NCI-H1436 (cell line): ENCODE data around the gene CLTA.
A peak's percentile ranks its signal among the peaks of the same experiment; 100 is the strongest.

Source experiments
- DNase-seq: peaks from one replicate; lab custom pipeline; 2025; lab: John Stamatoyannopoulos, UW

The CLTA gene, protein sequence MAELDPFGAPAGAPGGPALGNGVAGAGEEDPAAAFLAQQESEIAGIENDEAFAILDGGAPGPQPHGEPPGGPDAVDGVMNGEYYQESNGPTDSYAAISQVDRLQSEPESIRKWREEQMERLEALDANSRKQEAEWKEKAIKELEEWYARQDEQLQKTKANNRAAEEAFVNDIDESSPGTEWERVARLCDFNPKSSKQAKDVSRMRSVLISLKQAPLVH

DNA sequence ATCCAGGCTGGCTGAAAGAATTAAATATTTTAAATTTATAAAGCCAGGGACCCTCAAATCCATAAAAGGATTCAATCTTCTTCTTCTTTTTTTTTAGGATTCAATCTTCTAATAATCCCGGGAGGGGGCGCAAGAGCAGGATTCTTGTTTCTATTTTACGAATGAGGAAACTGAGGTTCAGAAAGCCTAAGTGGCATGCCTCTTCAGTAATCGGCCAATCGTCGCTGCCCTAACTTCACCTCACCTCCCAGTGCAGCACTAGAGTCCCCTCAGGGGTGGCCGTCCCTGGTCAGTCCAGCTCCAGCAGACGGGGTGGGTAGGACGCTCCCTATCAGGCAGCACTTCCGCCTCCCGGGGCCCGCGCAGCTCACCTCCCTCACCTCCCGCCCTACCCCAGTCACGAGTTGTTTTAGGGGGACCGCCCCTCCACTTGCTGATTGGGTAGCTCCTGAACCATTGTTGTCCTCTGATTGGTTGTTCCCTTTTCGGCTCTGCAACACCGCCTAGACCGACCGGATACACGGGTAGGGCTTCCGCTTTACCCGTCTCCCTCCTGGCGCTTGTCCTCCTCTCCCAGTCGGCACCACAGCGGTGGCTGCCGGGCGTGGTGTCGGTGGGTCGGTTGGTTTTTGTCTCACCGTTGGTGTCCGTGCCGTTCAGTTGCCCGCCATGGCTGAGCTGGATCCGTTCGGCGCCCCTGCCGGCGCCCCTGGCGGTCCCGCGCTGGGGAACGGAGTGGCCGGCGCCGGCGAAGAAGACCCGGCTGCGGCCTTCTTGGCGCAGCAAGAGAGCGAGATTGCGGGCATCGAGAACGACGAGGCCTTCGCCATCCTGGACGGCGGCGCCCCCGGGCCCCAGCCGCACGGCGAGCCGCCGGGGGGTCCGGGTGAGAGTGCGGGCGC is at the start of gene CLTA:
Gene CLTA, plus strand, starts transcription at position 534 of the 902 bp plus-strand sequence. Its CDS starts 136 bp downstream, at position 670.
- DNase-seq: peak; percentile 97

DNA sequence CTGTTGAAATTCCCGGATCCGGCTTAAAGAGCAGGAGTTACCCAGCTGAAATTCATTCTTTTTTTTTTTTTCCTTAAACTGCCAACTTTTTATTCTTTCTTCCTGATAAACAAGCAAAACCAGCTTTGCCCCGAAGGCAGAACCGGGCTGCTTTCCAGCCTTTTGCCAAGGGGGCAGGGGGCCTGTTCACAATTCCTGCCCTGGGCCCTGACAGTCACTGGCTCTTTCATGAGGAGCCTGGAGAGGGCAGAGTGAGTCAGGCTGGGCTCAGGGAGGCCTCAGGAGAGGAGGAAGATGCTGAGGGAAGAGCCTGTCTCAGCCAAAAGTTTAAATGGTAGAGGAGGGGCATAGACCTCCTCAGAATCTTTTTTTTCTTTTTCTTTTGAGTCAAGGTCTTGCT is 49.4 kb upstream of the CLTA start:
- no peak for DNase-seq

GRCh38 chr9:36141761-36142160 is 49.0 kb upstream of the CLTA start:
- no peak for DNase-seq

- no peak for DNase-seq
These were observed 48.0 kb upstream of the CLTA start for GRCh38 chr9:36142510-36143244.

- no peak for DNase-seq
These were observed 47.5 kb upstream of the CLTA start for GRCh38 chr9:36143245-36143641.

DNA sequence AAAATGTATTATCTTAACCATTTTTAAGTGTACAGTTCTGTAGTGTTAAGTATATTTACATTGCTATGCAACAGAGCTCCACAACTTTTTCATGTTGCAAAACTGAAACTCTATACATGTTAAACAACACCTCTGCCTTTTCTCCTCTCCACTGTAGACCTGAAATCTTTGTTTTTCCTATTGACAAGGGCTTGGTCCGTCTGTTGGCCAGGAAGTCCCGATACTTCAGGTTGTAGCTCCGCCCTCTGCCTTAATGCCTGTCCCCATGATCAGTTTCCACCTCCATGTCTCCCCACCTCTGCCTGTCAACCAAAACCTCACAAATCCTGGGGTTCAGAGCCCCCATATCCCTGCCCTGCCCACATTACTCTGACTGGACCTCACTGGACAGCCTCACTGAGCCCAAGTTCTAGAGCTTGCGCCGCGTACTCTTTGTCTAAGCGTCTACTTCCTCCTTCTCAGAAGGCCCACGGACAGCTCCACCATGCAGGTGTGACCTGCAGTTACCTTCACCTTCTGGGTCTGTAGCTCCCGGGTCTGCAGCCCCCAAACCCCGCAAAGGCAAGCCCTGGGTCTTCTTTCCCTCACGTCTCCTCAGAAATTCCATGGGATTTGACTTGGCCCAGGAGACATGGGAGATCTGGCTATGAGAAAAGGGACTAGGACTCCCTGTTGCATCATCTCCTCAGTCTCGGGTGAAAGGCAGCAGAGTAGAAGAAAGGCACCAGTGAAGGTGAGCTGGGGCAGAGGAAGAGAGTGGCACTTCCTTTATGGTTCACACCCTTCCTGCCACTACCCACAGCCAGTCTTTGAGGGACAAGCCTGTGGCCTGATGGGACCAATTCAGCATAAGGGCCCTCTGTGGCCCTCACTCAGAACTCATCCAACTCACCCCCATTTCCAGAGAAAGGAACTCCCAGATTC is 46.1 kb upstream of the CLTA start:
- no peak for DNase-seq

DNA sequence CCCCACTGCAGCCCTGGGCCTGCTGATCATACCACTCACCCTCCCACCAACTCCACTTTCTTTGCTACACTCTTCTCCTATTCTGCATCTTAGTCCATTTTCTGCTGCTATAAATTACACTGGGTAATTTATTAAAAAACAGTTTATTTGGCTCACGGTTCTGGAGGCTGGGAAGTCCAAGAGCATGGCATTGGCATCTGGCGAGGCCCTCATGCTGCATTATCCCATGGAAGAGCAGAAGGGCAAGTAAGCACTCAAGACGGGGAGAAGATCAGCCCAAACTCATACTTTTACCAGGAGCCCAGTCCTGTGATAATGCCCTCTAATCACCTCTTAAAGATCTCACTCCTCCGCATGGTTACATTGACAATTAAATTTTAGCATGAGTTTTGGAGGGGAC is 44.8 kb upstream of the CLTA start:
- no peak for DNase-seq

DNA sequence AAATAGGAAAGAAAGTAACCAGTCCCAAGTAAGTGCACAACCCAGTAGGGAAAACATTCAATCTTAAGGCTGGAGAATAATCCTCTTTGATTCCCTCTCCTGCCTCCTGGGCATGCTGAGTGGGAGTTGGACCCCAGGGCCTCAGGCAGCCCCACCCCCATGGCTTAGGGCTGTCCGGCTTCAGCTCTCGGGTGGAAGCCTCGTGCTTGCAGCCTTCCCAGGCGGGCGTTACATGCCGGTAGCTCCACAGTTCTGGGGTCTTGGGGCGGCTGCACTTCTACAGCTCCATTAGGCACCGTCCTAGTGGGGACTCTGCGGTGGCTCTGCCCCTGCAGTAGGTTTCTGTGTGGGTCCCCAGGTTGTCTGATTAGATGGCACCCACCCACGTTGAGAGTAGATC is 44.1 kb upstream of the CLTA start:
- no peak for DNase-seq

GRCh38 chr9:36147441-36148175 is 43.1 kb upstream of the CLTA start:
- no peak for DNase-seq

DNA sequence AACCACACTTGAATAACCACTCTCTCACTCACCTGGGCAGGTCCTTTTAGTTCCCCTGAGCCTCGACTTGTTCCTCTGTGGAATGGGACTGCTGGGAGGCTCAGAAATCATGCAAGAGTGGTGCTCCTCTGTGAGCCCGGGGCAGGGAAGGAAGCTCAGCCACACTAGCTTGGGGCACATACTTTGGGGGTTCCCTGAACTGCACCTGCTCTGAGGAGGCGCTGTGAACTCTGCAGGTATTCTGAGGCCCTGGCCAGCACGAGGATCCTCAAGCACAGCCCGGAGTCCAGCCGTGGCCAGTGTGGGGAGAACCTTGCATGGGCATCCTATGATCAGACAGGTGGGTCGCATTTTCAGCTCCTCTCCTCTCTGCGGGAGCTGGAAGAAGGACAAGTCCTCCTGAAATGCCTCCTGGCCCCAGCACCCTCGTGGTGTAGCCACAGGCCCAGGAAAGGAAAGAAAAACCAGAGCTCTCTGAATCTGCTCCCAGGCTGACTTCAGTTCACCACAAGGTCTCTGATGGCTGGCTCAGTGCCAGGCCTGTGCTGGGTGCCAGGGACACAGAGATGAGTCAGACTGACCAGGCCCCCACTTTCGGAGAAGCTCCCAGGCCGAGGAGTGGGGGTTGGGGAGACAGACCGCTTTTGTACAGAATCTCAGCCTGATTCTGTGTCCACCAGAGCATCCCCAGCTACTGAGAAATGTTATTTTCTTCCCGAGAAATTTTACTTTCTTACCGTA is 42.2 kb upstream of the CLTA start:
- no peak for DNase-seq

GRCh38 chr9:36149197-36149596 is 41.5 kb upstream of the CLTA start:
- no peak for DNase-seq

- DNase-seq: no peak
These were observed 40.0 kb upstream of the CLTA start for GRCh38 chr9:36150574-36151315.

DNA sequence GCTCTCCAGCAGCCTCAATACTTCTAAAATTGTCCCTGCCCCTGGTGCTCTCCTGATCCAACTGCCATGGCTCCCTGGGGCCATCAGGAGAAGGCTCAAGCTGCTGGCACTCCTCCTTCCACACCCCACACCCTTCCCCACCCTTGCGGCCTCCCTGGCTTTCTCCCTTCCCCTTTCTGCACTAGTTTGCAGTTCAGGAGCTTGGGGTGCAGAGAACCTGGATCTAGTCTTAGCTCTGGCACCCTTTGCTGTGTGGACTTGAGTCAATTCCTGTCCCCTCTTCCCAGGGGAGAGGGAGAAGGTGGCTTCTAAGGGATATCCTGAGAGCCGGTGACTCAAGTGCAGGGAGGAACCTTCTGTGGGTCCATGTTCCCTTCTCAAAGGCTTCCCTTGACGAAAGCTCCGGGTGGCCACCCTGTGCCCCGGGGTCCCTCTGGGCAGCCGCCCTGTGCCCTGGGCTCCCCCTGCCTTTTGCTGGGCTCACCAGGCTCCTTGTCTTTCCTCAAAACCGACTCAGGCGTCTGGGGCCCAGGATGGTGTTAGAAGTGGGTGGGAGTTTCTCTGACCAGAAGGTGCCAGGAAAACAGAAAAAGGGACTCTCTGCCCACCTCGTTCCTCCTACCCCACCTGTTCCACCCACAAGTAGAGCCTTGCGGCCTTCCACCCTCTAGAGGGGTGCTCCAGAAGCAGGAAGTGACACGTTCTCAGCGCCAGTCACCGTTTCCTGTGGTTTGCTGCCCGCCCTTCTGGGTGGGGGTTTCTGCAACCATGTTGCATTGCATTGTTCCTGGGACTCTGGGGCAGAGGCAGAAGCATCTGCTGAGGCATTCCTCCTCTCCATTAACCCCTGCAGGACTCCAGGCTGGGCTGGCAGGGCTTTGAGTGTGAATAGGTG is 39.2 kb upstream of the CLTA start:
- no peak for DNase-seq

DNA sequence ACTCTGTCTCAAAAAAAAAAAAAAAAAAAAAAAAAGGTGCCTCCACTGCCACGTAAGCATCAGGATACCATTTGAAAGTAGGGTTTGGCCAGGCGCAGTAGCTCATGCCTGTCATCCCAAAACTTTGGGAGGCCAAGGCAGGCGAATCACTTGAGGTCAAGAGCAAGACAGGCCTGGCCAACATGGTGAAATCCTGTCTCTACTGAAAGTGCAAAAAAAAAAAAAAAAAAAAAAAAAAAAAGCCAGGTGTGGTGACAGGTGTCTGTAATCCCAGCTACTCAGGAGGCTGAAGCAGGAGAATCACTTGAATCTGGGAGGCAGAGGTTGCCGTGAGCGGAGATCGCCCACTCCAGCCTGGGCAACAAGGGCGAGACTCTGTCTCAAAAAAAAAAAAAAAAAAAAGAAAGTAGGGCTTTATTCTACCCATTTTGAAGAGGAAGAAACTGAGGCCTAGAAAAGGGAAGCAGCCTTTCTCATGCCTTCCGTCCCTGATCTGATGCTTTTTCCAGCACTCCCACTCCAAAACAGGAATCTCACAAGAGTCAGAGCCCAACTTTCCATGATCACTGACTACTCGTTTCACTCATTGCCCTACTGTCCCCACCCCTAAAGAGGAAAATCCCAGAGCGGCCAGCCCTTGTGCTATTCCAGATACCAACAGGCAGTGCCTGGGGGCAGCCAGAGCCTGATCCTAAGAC is 37.8 kb upstream of the CLTA start:
- no peak for DNase-seq

- DNase-seq: no peak
These were observed 37.0 kb upstream of the CLTA start for GRCh38 chr9:36153746-36154145.

GRCh38 chr9:36154331-36154952 is 36.3 kb upstream of the CLTA start:
- peak; percentile 17 for DNase-seq

DNA sequence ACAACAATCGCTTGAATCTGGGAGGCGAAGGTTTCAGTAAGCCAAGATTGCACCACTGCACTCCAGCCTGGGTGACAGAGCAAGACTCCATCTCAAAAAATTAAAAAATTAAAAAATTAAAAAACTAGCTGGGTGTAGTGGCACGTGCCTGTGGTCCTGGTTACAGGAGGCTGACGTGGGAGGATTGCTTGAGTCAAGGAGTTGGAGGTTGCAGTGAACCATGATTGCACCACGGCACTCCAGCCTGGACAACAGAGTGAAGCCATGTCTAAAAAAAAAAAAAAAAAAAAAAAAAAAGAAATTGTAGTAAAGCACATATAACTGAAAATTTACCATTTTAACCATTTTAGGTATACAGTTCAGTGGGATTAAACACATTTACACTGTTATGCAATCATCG is 34.6 kb upstream of the CLTA start:
- DNase-seq: no peak
